Gastroesophageal sphincter (tissue), 4 donors: Measurements from ENCODE around the gene ZNF746. TPM values are rescaled to one million over a fixed set of nuclear protein-coding genes. Genes with fewer than 3 reads are reported as not detected.

Experiments used
- ATAC-seq: fragments of 150-250 bp; one replicate; pipeline ENCODE4 v1.9.1; 2016; ENCODE audit warnings: mild to moderate bottlenecking, moderate library complexity
- H3K27ac ChIP-seq, 4 donors: fragments of 200-600 bp; sonication (generic) in 3 of 4; 1 replicate in 3 of 4; 2 replicates in 1 of 4; pipeline ENCODE4 v1.5.1; 2016 to 2019
- H3K27me3 ChIP-seq: fragments of 200-600 bp; sonication (generic); one replicate; pipeline ENCODE4 v1.5.1; 2019
- H3K36me3 ChIP-seq, 2 donors: fragments of 200-600 bp; sonication (generic); one replicate each; pipeline ENCODE4 v1.5.1; 2019; ENCODE audit warnings: control low read depth in 1 of 2
- H3K4me1 ChIP-seq, 3 donors: fragments of 200-600 bp; sonication (generic); 1 replicate in 2 of 3; 2 replicates in 1 of 3; pipeline ENCODE4 v1.5.1; 2016 to 2019; ENCODE audit warnings: control low read depth in 2 of 3
- H3K4me3 ChIP-seq, 2 donors: fragments of 200-600 bp; sonication (generic); one replicate each; pipeline ENCODE4 v1.5.1; 2019; ENCODE audit warnings: mild to moderate bottlenecking in 1 of 2, moderate library complexity in 1 of 2
- H3K9me3 ChIP-seq, 3 donors: fragments of 200-600 bp; sonication (generic); one replicate each; pipeline ENCODE4 v1.5.1; 2017 to 2019; ENCODE audit warnings: control low read depth in 2 of 3
- CTCF ChIP-seq, 4 experiments: fragments of 200-600 bp in 2 of 4; fragments of 450-650 bp in 2 of 4; sonication (generic) in 1 of 4; IDR thresholded peaks; one replicate each; pipeline ENCODE4 v1.5.1; 2017 to 2019; ENCODE audit warnings: antibody characterized with exemption in 4 of 4, mild to moderate bottlenecking in 2 of 4, moderate library complexity in 2 of 4
- EP300 ChIP-seq: sonication (generic); formaldehyde crosslinking; IDR thresholded peaks from one replicate; pipeline ENCODE4 v1.6.1; 2017; ENCODE audit warnings: antibody characterized with exemption, mild to moderate bottlenecking
- POLR2A ChIP-seq, 2 donors: fragments of 450-650 bp; IDR thresholded peaks; one replicate each; pipeline ENCODE4 v1.6.1; 2017; ENCODE audit warnings: antibody characterized with exemption in 2 of 2, mild to moderate bottlenecking in 2 of 2, moderate library complexity in 1 of 2
- POLR2AphosphoS5 ChIP-seq: sonication (generic); formaldehyde crosslinking; IDR thresholded peaks from one replicate; pipeline ENCODE4 v1.6.1; 2017; ENCODE audit warnings: antibody characterized with exemption
- WGBS, 2 donors: methylation state at CpG; one replicate each; pipeline ENCODE4 v1.1.5; 2018; ENCODE audit warnings: low coverage in 1 of 2; 5-methylcytosine and 5-hydroxymethylcytosine counted together
- total RNA-seq, 4 donors: library from RNA; depleted of rRNA; stranded (reverse); fragments of >200 nt; gene quantifications; one replicate each; pipeline ENCODE4 v1.1.0, GENCODE V29; 2016

Gene ZNF746
- total RNA-seq, 4 donors from 2014 or later: 17.2 to 26.4 (median 22.6) TPM

GRCh38 chr7:149527414-149527813 is 29.8 kb upstream of the ZNF746 start:
- WGBS, 2 donors: 63 to 75% methylated on average over 1 of the region's 1 CpG
- H3K4me3 ChIP-seq: no peak overlapping the region
- ATAC-seq: no peak
- H3K27me3 ChIP-seq: no peaks in the 10 kb centered on the region
- H3K9me3 ChIP-seq: peaks cover 0 to 51% (median 0%) of the 10 kb centered on the region in 3 donors
- no peaks in the 10 kb centered on the region for H3K4me1 ChIP-seq
- H3K27ac ChIP-seq: no peak overlapping the region
- no peak for TF ChIP-seq POLR2AphosphoS5
- no peaks in the 10 kb centered on the region for H3K36me3 ChIP-seq

- no peak overlapping the region for H3K4me3 ChIP-seq
- ATAC-seq: no peak
- no peaks in the 10 kb centered on the region for H3K36me3 ChIP-seq
- 48 to 51% methylated on average over 3 of the region's 3 CpGs for WGBS, 2 donors
- H3K4me1 ChIP-seq: no peaks in the 10 kb centered on the region
- no peak overlapping the region for H3K27ac ChIP-seq
- peaks cover 0 to 31% (median 0%) of the 10 kb centered on the region in 3 donors for H3K9me3 ChIP-seq
- TF ChIP-seq POLR2A (IDR thresholded peaks at IDR 0.05) (no peak), CTCF (IDR thresholded peaks at IDR 0.05) (no peak), EP300 (no peak), POLR2AphosphoS5 (no peak)
- no peaks in the 10 kb centered on the region for H3K27me3 ChIP-seq
Observed at GRCh38 chr7:149525280-149525679, 27.7 kb upstream of the ZNF746 start.

- no peak overlapping the region for H3K4me3 ChIP-seq
- H3K9me3 ChIP-seq: peaks cover 0 to 23% (median 0%) of the 10 kb centered on the region in 3 donors
- no peaks in the 10 kb centered on the region for H3K4me1 ChIP-seq
- H3K27me3 ChIP-seq: no peaks in the 10 kb centered on the region
- no peak for ATAC-seq
- H3K27ac ChIP-seq: no peak overlapping the region
- TF ChIP-seq EP300 (no peak), POLR2A (IDR thresholded peaks at IDR 0.05) (no peak), CTCF (IDR thresholded peaks at IDR 0.05) (no peak), POLR2AphosphoS5 (no peak)
- no peaks in the 10 kb centered on the region for H3K36me3 ChIP-seq
Observed at GRCh38 chr7:149524394-149524793, 26.8 kb upstream of the ZNF746 start.

- H3K4me3 ChIP-seq: no peak overlapping the region
- H3K27ac ChIP-seq: no peak overlapping the region
- H3K27me3 ChIP-seq: no peaks in the 10 kb centered on the region
- no peaks in the 10 kb centered on the region for H3K36me3 ChIP-seq
- H3K9me3 ChIP-seq: peaks cover 0 to 57% (median 0%) of the 10 kb centered on the region in 3 donors
- H3K4me1 ChIP-seq: no peaks in the 10 kb centered on the region
- ATAC-seq: no peak
- TF ChIP-seq EP300: no peak
- no peak for TF ChIP-seq CTCF (IDR thresholded peaks at IDR 0.05)
- TF ChIP-seq POLR2A (IDR thresholded peaks at IDR 0.05): no peak
- TF ChIP-seq POLR2AphosphoS5: no peak
Observed at GRCh38 chr7:149510248-149510647, 12.6 kb upstream of the ZNF746 start.

- no peaks in the 10 kb centered on the region for H3K36me3 ChIP-seq
- no peaks in the 10 kb centered on the region for H3K27me3 ChIP-seq
- peaks cover 0 to 58% (median 0%) of the 10 kb centered on the region in 3 donors for H3K9me3 ChIP-seq
- H3K4me1 ChIP-seq: no peaks in the 10 kb centered on the region
- no peak for ATAC-seq
- H3K4me3 ChIP-seq: no peak overlapping the region
- TF ChIP-seq CTCF (IDR thresholded peaks at IDR 0.05): no peak
- no peak for TF ChIP-seq POLR2AphosphoS5
- no peak for TF ChIP-seq EP300
- TF ChIP-seq POLR2A (IDR thresholded peaks at IDR 0.05): no peak
- no peak overlapping the region for H3K27ac ChIP-seq
Observed at GRCh38 chr7:149509774-149510173, 12.2 kb upstream of the ZNF746 start.

GRCh38 chr7:149505551-149505950 is 7.9 kb upstream of the ZNF746 start:
- H3K27me3 ChIP-seq: no peaks in the 10 kb centered on the region
- no peak overlapping the region for H3K27ac ChIP-seq
- ATAC-seq: no peak
- no peak overlapping the region for H3K4me3 ChIP-seq
- H3K4me1 ChIP-seq: no peaks in the 10 kb centered on the region
- H3K9me3 ChIP-seq: peaks cover 0 to 39% (median 0%) of the 10 kb centered on the region in 3 donors
- no peak for TF ChIP-seq POLR2AphosphoS5
- no peak for TF ChIP-seq EP300
- TF ChIP-seq POLR2A (IDR thresholded peaks at IDR 0.05): no peak
- no peak for TF ChIP-seq CTCF (IDR thresholded peaks at IDR 0.05)
- H3K36me3 ChIP-seq: no peaks in the 10 kb centered on the region
